ENCODE results near the gene PKP3.
"Not testable (repeated sequence)": the region's sequence is repeated elsewhere in the genome, so short reads cannot be mapped to it uniquely, and the experiment has no call there.

The PKP3 gene

DNA sequence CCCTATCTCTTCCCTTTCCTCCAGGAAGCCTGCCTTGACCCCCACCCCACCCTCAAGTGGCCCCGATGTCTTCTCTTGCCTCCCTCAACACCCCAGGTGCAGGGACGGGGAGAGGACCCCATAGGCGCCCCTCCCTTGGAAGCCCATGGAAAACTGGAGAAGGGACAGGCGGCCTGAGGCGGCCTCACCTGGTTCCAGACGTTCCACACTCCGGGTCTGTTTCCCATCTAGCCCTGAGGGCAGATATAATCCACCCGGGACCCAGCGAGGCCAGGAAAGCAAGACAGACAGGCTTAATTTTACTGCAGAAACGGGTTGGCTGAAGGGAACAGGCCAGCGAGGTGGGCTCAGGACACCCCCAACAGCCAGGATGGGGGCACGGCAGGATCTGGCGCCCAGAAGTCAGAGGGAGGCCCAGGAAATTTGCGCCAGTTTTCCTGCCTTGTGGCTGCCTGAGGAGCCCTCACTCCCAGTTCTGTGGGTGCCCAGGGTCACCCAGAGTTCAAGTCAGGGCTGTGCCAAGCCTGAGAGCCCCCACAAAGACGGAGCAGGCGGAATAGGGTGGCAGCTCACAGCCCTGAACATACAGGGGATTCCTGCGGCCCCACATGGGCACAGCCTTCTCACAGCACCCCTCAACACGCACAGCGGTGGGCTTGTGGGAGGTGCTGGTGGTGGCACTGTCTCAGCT is 23.8 kb downstream of the PKP3 start:
- no peak for DNase-seq (ENCODE audit: low read depth, low spot score)
- H3K4me3 ChIP-seq (ENCODE audit: low read length) = no peak overlapping the region

DNA sequence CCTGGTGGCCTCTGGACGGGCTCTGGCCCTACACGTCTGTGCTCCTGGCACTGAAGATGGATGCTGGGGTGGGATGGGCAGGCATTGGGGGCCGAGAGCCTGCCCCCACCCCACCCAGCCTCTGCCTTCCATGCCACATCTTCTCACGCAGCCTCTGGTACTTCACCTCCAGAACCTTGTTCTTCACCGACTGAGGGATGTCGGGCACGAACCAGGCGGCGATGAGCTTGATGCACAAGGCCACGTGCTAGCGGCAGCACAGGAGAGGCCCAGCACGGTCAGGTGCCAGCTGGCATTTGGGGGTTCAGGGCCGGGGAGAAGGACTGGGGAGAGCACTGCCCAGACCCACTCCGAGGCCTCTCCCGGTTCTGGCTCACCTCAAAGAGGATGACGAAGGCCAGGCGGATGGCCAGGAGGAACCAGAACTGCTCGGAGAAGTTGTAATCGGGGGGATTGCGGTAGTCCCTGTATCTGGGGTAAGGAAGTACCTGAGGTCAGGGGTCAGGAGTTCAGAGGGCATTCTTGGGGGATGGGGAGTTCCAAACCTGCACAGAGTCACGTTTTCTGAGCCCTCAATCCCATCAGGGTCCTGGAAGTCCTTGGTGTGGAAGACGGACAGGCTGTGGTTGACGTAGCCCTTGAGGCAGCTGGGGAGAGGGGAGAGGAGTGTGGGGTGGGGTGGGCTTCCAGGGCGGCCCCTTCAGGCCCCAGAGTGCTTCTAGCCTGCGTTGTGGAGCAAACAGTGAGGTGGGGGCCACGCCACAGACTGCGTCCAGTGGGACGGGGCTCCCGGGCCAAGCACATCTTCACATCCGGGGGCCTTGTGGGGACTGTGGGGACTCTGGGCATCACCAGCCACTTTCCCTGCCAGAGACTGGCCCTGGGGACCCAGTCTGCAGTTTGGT is 24.6 kb downstream of the PKP3 start:
- no peak for DNase-seq (ENCODE audit: low read depth, low spot score)
- H3K4me3 ChIP-seq (ENCODE audit: low read length) = no peak overlapping the region

DNA sequence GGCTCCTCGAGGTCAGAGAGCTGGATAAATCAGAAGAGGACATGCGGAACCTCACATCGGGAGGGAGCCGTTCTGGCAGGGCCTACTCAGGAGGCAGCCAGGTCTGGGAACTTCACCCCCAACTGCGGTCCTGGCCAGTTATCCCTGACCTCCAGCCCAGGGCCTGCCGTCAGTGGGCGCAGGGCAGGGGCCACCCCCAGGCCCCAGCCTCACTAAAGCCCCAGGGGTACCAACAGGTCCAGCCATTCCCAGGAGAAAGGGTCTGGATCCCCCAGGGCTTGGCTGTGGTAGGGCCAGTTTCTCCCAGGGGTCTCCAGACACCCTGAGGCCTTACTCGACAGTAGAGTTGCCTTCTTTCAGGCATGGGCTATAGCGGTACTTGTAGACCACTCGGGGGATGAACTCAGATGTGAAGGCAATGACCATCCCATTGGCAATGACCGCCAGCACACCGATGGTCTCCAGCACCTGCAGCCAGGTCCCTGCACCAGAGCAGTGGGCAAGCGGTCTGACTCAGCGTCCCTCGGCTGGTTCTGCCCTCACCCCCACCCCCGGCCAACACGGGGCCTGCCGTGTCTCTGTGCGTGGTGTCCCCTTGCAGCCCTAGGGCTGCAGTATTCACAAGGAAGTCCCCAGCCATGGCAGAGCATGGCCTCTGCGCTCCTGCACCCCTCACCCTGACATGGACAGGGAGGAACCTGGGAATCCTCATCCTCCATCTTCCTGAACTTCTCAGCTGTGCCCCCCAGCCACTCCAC is 25.4 kb downstream of the PKP3 start:
- no peak for DNase-seq (ENCODE audit: low read depth, low spot score)
- H3K4me3 ChIP-seq (ENCODE audit: low read length) = no peak overlapping the region

DNA sequence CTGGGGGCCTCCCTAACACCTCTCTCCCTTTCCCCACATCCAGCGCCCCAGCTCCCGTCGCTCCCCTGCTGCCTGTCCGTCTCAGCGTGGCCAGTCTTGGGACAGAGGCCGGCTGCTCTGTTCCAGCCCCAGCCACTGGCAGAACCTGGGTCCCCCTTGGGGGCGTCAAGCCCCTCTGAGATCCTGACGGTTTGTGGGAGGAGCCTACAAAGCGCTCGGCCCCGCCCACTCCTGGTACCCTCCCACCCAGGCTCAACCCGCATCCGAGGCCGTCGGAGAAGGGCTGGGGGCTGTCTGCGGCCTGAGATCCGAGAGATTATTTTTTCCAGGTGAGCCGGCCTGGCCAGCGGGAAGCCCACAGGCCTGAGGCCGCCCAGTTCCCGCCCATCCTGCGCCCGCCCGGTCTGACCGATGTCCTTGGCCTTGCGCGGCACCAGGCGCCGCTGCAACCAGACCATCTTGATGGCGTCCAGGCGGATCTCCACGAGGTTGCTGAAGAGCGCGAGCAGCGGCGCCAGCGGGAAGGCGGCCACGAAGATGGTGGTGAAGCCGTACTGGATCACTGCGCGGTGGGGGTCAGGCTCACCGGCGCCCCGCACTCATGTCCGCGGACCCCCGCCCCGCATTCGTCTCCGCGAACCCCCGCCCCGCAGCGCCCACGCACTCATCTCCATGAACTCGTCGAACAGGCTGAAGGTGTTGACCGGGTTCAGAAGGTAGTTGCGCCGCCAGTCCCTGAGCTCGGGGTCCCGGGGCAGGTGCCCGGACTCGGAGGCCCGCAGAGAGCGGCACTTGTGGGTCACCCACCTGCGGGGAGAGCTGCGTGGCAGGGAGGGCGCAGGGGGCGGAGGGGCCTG is 26.3 kb downstream of the PKP3 start:
- no peak for DNase-seq (ENCODE audit: low read depth, low spot score)

DNA sequence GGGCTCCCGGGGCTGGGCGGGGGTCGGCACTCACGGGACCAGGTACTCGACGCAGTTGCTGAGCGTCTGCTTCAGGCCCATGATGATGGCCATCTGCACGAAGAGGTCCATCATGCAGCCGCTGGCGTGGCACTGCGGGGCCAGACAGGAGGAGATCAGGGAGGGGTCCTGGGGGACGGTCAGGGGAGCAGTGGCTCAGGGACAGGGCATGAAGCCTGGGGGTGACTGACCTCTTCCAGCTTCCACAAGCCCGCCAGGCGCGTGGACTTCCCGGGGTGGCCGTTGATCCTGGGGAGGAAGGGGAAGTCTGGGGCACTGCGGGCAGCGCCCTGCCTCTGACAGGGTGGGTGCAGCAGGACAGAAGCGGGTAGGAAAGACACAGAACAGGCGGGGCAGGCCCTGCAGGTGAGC is 26.9 kb downstream of the PKP3 start:
- no peak overlapping the region for H3K4me3 ChIP-seq (ENCODE audit: low read length)
- DNase-seq (ENCODE audit: low read depth, low spot score) = no peak

More for the DNA sequence above, 26.3 kb downstream of the PKP3 start:
- H3K4me3 ChIP-seq (ENCODE audit: low read length) = no peak overlapping the region

DNA sequence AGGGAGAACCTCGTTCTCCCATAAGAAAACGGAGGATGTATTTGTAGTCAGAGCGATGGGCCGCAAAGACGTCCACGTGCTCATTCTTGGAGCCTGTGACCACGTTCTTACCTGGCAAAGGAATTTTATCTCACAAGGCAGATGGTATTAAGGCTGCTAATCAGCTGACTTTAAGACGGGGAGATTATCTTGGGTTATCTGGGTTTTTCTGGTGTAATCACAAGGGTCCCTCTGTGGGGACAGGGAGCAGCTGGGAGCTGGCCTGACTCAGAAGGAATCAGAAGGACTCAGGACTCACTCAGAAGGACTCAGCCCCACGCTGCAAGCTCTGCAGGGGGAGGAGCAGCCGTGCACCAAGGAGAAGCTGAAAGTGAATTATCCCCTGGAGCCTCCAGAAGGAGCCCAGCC is 28.2 kb downstream of the PKP3 start:
- DNase-seq (ENCODE audit: low read depth, low spot score) = no peak
- H3K4me3 ChIP-seq (ENCODE audit: low read length) = no peak overlapping the region

DNA sequence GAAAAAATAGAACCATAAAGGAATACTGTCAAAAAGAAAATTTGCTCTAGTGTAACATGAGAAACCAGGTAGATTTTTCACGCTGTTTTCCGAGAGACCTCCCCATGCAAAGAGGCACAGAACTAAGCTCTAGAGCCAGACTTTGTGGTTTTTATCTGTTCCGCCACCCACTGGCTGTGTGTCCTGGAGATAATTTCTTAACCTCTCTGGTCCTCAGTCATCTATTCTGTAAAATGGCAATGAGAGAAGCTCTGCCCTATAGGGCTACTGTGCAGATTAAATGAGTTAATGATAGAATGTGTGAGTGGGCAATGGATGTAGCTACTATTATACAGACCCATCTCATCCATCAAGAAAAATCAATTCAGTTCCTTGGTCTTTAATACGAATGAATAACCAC is 30.2 kb downstream of the PKP3 start:
- DNase-seq (ENCODE audit: low read depth, low spot score) = no peak
- no peak overlapping the region for H3K4me3 ChIP-seq (ENCODE audit: low read length)

DNA sequence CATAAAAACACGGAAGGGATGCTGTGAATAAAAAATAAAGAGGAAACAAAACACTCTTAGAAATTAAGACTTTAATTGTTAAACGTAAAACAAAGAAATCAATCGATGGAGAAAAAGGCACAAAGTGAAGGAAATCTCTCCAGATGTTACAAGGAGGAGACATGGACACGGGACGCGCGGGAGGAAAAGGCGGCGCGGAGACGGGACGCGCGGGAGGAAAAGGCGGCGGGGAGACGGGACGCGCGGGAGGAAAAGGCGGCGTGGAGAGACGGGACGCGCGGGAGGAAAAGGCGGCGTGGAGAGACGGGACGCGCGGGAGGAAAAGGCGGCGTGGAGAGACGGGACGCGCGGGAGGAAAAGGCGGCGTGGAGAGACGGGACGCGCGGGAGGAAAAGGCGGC is 30.8 kb downstream of the PKP3 start:
- H3K4me3 ChIP-seq (ENCODE audit: low read length); DNase-seq (ENCODE audit: low read depth, low spot score): not testable (repeated sequence)

DNA sequence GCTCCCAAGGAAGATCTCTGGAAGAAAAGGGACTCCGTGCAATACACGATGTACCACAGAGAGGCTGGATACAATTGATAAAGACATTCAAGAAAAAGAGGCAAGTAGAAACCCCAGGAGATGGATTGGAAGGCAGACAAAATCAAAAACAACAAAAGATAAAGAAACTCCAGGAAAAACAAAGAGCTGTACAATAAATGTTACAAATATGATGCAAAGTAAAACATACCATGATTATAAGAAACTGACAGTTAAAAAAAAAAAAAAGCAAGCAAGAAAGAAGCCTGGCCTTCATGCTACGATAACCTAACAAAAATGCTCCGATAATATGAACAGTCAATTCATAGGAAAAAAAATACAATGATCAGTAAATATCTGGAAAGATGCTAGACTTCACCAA is 31.3 kb downstream of the PKP3 start:
- DNase-seq (ENCODE audit: low read depth, low spot score) = no peak
- no peak overlapping the region for H3K4me3 ChIP-seq (ENCODE audit: low read length)

DNA sequence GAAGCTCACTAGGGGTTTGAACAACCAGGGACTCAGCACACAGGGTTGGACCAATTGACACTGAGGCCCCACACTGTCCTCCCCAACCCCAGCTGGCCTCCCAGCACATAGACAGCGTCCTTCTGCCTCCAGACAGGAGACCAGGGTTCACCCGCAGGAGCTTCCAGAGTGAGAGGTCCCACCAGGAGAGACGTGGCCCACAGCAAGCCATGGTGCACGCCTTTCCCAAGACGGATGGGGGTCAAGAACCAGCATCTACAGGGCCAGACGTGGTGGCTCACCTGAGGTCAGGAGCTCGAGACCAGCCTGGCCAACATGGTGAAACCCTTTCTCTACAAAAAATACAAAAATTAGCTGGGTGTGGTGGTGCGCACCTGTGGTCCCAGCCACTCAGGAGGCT is 32.8 kb downstream of the PKP3 start:
- DNase-seq (ENCODE audit: low read depth, low spot score) = no peak
- no peak overlapping the region for H3K4me3 ChIP-seq (ENCODE audit: low read length)

DNA sequence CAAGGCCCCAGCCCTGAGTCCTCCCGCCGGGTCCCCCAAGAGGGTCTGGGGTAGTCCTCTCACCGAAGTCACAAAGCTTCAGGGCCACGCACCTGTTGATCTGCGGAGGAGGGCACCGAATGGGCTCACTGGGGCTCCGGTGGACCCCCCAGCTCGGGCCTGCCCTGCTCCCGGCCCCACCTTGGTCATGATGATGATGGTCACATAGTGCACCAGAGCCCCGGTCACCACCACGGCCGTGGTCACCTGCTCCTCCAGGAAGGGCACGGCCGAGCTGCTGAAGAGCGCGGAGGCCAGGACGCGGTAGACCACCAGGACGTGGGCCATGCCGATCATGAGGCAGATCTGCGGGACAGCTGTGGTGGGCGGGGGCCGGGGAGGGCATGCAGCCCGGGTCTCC is 34.3 kb downstream of the PKP3 start:
- H3K4me3 ChIP-seq (ENCODE audit: low read length) = no peak overlapping the region
- DNase-seq (ENCODE audit: low read depth, low spot score) = no peak

DNA sequence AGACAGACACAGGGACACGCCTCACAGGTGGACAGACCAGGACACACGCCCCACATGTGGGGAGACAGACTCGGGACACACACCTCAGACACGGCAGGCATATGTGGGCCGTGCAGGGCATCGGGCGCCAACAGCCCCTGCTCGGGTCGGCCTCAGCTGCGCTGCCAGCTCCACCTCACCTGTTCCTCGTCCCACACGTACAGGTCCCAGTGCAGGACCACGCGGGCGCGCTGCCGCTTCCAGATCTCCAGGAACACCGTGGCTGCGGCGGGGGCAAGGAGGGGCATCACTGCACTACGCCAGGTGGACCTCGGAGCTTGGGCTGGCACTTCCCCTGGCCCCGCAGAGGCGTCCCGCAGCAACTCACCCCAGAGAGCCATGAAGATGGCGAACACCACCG is 35.4 kb downstream of the PKP3 start:
- DNase-seq (ENCODE audit: low read depth, low spot score) = no peak
- H3K4me3 ChIP-seq (ENCODE audit: low read length) = no peak overlapping the region

DNA sequence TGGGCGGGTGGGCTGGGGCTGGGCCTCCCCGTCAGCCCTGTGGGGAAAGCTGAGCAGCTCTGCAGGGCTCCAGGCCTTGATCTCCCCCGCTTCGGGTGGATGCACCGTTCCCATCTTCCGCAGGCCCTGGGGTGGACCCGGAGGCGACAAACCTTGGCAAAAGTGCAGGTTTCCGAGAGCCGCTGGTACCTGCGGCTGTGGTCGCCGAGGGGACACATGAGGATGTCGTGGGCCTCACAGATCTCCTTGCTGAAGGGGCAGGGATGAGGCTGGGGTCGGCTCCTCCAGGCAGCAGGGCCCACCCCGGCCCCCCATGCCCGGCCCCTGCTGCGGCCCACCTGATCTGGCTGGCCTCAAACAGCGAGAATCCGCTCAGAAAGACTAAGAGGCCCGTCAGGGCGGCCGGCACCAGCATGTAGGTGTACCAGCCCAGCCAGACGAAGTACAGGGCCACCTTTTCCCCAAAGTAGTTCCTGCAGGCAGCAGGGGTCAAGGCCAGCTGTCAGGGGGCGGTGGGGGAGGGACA is 36.0 kb downstream of the PKP3 start:
- no peak for DNase-seq (ENCODE audit: low read depth, low spot score)
- no peak overlapping the region for H3K4me3 ChIP-seq (ENCODE audit: low read length)

DNA sequence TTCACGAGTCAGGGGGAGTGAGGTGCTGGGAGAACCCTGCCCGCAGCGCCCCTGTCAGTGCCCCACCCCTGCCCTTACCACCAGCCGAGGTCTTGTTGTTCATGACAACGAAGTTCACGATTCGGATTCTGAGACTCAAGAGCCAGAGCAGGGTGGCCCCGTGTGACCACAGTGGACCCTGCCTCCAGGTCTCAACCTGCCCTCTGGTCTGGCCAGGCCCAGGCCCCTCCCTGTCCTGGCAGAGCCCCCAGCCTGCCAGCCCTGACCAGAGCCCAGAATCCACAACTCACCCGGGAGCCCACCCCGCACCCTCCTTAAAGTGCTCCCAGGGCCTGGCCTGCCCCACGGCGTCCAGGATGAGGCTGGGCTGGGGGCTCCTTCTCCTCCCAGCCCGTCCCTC is 37.9 kb downstream of the PKP3 start:
- H3K4me3 ChIP-seq (ENCODE audit: low read length) = no peak overlapping the region
- DNase-seq (ENCODE audit: low read depth, low spot score) = no peak

DNA sequence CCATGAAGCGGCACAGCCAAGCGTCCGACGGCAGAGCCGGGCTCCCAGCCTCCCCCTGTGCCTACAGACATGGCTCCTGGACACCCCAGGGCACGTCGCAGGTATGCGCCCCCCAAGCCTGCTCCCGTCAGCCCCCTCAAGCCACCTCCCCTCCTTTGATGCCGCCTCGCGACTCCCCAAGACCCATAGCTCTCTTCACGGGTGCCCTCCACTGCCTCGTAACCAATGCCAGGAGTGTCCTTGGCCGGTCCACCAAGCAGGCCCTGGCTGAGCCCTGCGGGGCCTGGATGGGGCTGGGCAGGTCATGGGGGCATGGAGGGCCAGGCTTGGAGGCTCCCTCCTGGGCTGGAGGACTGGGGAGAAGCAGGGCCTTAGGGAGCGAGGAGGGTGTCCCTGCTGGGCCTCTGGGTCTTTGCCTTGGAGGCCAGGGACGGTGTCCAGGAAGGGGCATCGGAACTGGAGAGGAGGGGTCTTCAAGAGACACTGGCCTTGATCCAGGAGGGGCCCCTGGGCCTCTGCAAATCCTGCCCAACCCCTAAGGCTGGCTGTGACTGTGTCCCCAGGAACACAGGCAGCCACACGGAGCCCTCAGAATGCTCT is 38.6 kb downstream of the PKP3 start:
- DNase-seq (ENCODE audit: low read depth, low spot score) = no peak
- H3K4me3 ChIP-seq (ENCODE audit: low read length) = no peak overlapping the region

DNA sequence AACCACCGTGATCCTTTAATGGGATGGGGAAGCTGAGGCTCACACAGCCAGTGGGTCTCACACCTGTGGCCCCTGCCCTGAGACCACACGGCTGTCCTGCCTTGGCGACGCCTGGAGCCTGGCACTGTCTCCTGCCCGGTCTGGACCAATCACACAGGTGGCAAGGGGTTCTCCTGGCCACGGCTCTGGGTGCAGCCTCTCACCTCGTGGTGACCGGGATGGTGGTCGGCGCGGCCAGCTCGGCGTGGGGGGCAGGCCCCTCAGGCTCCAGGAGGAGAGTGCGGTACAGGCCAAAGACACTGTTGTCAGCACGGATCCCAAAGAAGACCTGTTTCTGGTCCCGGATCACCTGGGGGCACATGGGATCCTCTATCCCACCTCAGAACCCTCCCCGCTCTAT is 39.1 kb downstream of the PKP3 start:
- DNase-seq (ENCODE audit: low read depth, low spot score) = no peak
- H3K4me3 ChIP-seq (ENCODE audit: low read length) = no peak overlapping the region

DNA sequence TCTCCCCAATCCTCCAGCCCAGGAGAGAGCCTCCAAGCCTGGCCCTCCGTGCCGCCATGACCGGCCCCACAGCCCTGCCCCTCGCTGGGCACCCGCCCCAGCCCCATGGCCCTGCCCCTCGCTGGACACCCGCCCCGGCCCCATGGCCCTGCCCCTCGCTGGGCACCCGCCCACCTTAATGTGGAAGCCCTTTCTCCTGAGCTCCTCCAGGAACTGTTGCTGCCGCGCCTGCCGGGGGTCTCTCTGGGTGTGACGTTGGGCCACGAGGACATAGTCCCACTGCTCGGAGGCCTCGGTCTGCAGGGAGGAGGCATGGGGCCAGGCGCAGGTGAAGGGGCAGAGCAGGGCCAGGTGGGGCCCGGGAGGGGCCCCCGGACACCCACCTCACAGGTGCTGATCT is 39.6 kb downstream of the PKP3 start:
- H3K4me3 ChIP-seq (ENCODE audit: low read length) = no peak overlapping the region
- DNase-seq (ENCODE audit: low read depth, low spot score) = no peak

DNA sequence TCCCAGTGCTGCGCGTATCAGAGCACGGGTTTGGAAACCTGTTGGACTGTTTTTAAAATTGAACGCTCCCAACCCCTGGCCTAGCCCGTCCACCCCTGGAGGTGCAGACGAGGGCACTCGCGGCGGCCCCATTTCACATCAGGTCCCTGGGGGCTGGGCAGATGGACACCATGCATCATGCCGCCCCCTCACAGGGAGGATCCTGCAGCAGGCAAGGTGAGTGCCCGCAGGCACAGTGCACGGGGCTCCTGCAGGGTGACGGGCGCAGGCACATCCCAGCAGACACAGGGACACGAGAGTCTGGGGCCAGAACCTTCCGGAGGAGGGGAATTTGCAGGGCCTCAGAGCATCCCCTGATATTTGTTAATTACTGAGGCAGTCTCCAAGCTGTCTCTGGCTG is 40.5 kb downstream of the PKP3 start:
- DNase-seq (ENCODE audit: low read depth, low spot score) = no peak
- no peak overlapping the region for H3K4me3 ChIP-seq (ENCODE audit: low read length)

Measured in Jurkat, Clone E6-1 (cell line).